NCI-H748 (cell line): ENCODE results near the gene MPZL1.
"Not testable (repeated sequence)": the region's sequence is repeated elsewhere in the genome, so short reads cannot be mapped to it uniquely, and the experiment has no call there.

Experiments used
- DNase-seq: peaks from one replicate; lab custom pipeline; 2025; ENCODE audit not compliant: unreplicated experiment; lab: John Stamatoyannopoulos, UW

Gene MPZL1

GRCh38 chr1:167805041-167805556, 83.3 kb downstream of the MPZL1 start:
- DNase-seq: no peak

GRCh38 chr1:167806235-167806634, 84.5 kb downstream of the MPZL1 start:
- not testable (repeated sequence) for DNase-seq

- not testable (repeated sequence) for DNase-seq
These were observed 84.9 kb downstream of the MPZL1 start for GRCh38 chr1:167806676-167807075.

GRCh38 chr1:167808104-167808503, 86.3 kb downstream of the MPZL1 start:
- DNase-seq: no peak

GRCh38 chr1:167808690-167809089, 86.9 kb downstream of the MPZL1 start:
- DNase-seq: no peak

GRCh38 chr1:167812972-167813371, 91.2 kb downstream of the MPZL1 start:
- DNase-seq: no peak

GRCh38 chr1:167815650-167816049, 93.9 kb downstream of the MPZL1 start:
- DNase-seq: no peak

- DNase-seq: peak; percentile 87
These were observed 98.3 kb downstream of the MPZL1 start for GRCh38 chr1:167819849-167820683.

GRCh38 chr1:167820684-167821355, 99.0 kb downstream of the MPZL1 start:
- DNase-seq: no peak

- no peak for DNase-seq
These were observed 99.5 kb downstream of the MPZL1 start for GRCh38 chr1:167821356-167821685.

GRCh38 chr1:167821969-167822685, 100.3 kb downstream of the MPZL1 start:
- no peak for DNase-seq

- no peak for DNase-seq
These were observed 102.5 kb downstream of the MPZL1 start for GRCh38 chr1:167824163-167824794.

GRCh38 chr1:167825419-167826079, 103.8 kb downstream of the MPZL1 start:
- DNase-seq: no peak

GRCh38 chr1:167826127-167826526, 104.3 kb downstream of the MPZL1 start:
- no peak for DNase-seq

GRCh38 chr1:167829868-167830267, 108.1 kb downstream of the MPZL1 start:
- DNase-seq: peak; percentile 9

GRCh38 chr1:167830668-167831067, 108.9 kb downstream of the MPZL1 start:
- DNase-seq: not testable (repeated sequence)

GRCh38 chr1:167832693-167833092, 110.9 kb downstream of the MPZL1 start:
- no peak for DNase-seq

- DNase-seq: no peak
These were observed 112.1 kb downstream of the MPZL1 start for GRCh38 chr1:167833904-167834303.

- no peak for DNase-seq
These were observed 114.4 kb downstream of the MPZL1 start for GRCh38 chr1:167836197-167836596.

- no peak for DNase-seq
These were observed 115.5 kb downstream of the MPZL1 start for GRCh38 chr1:167837326-167837725.

GRCh38 chr1:167839009-167839408, 117.2 kb downstream of the MPZL1 start:
- DNase-seq: no peak
